Nucleus accumbens (tissue), 56 donors: Measurements from ENCODE around the gene ZNF3.
A peak's percentile ranks its signal among the peaks of the same experiment; 100 is the strongest.

Experiments used
- DNase-seq, 56 donors: peaks; one replicate each; lab custom pipeline; 2025; lab: John Stamatoyannopoulos, UW

Gene ZNF3

GRCh38 chr7:100061518-100062193 is 19.9 kb downstream of the ZNF3 start:
- no peak for DNase-seq

GRCh38 chr7:100059251-100059739 is 22.2 kb downstream of the ZNF3 start:
- no peak for DNase-seq

GRCh38 chr7:100057006-100057405 is 24.5 kb downstream of the ZNF3 start:
- no peak for DNase-seq

- peak in 51 of 56 donors; percentile 2 to 73 (median 40) for DNase-seq
Observed at GRCh38 chr7:100053215-100053614, 28.3 kb downstream of the ZNF3 start.

GRCh38 chr7:100051611-100052010 is 29.9 kb downstream of the ZNF3 start:
- no peak for DNase-seq

GRCh38 chr7:100049441-100050291 is 31.9 kb downstream of the ZNF3 start, which contains the start of gene ZSCAN21:
Gene ZSCAN21, plus strand, starts transcription at chr7:100049774. Its CDS starts 7,233 bp downstream, at chr7:100057007.
- peak; percentile 15 to 89 (median 78) for DNase-seq

GRCh38 chr7:100048680-100049079 is 32.8 kb downstream of the ZNF3 start:
- DNase-seq, result no peak

- peak in 3 of 56 donors; percentile 2 to 8 (median 4) for DNase-seq
Observed at GRCh38 chr7:100044718-100045117, 36.8 kb downstream of the ZNF3 start.

- DNase-seq, result no peak
Observed at GRCh38 chr7:100040575-100040974, 40.9 kb downstream of the ZNF3 start.

- DNase-seq, result no peak
Observed at GRCh38 chr7:100038326-100038725, 43.2 kb downstream of the ZNF3 start.

- DNase-seq, result no peak
Observed at GRCh38 chr7:100035876-100036275, 45.6 kb downstream of the ZNF3 start.

- DNase-seq, result no peak
Observed at GRCh38 chr7:100034871-100035510, 46.5 kb downstream of the ZNF3 start.

- no peak for DNase-seq
Observed at GRCh38 chr7:100033526-100033925, 48.0 kb downstream of the ZNF3 start.

- no peak for DNase-seq
Observed at GRCh38 chr7:100029596-100029995, 51.9 kb downstream of the ZNF3 start.

- DNase-seq, result no peak
Observed at GRCh38 chr7:100027197-100027596, 54.3 kb downstream of the ZNF3 start.

- DNase-seq, result no peak
Observed at GRCh38 chr7:100024020-100024619, 57.4 kb downstream of the ZNF3 start.

- DNase-seq, result no peak
Observed at GRCh38 chr7:100023526-100023925, 58.0 kb downstream of the ZNF3 start.

- DNase-seq, result no peak
Observed at GRCh38 chr7:100022621-100023020, 58.9 kb downstream of the ZNF3 start.

- peak in 1 of 56 donors; percentile 7 for DNase-seq
Observed at GRCh38 chr7:100021297-100021696, 60.2 kb downstream of the ZNF3 start.
